ENCODE results near the gene C5orf63. TPM values are rescaled to one million over a fixed set of nuclear protein-coding genes. Genes with fewer than 3 reads are reported as not detected.
"Not testable (repeated sequence)": the region's sequence is repeated elsewhere in the genome, so short reads cannot be mapped to it uniquely, and the experiment has no call there.

Gene C5orf63
- total RNA-seq, result 10 to 100 TPM; 10.4 to 18.8 (median 11.7) TPM
- 16.4 TPM for total RNA-seq (2013)

- no peaks in the 10 kb centered on the region for H3K9me3 Mint-ChIP-seq
- peaks cover 17 to 27% of the 10 kb centered on the region in 2 donors for H3K4me1 Mint-ChIP-seq
- H3K36me3 Mint-ChIP-seq, result no peaks in the 10 kb centered on the region
- H3K9me3 ChIP-seq (ENCODE audit: control insufficient read depth, insufficient read depth, low read length), result no peaks in the 10 kb centered on the region
- peak within 1 kb of the TSS; percentile 98 for H3K4me3 Mint-ChIP-seq
- peak within 1 kb of the TSS; percentile 70 for H3K4me3 ChIP-seq (ENCODE audit: low read length)
- H3K27me3 Mint-ChIP-seq (ENCODE audit: low read depth in 2 of 2), result no peaks in the 10 kb centered on the region
- peak within 1 kb of the TSS; percentile 91 to 94 for H3K27ac Mint-ChIP-seq
- no peaks in the 10 kb centered on the region for H3K36me3 ChIP-seq (ENCODE audit: control insufficient read depth, insufficient read depth, low read length)
- H3K4me1 ChIP-seq (ENCODE audit: control insufficient read depth, insufficient read depth, low read length), result peaks cover 9% of the 10 kb centered on the region
- ATAC-seq (peak; percentile 93 to 98 (median 97)), DNase-seq (peak; percentile 64 to 80)
- intact Hi-C loops (cut with micrococcal nuclease), result loop anchor here (2.0 kb wide), 1 partner anchor 42 kb away; the partner anchor contains the start of gene MARCHF3
- no peaks in the 10 kb centered on the region for H3K27me3 ChIP-seq (ENCODE audit: control insufficient read depth, insufficient read depth, low read length)
- peak within 1 kb of the TSS; percentile 46 for H3K27ac ChIP-seq (ENCODE audit: low read length)
- no peak for TF ChIP-seq CTCF (IDR thresholded peaks at IDR 0.05)
- 22% methylated on average over 51 of the region's 56 CpGs for WGBS (ENCODE audit: insufficient coverage)
These were observed at the start of gene C5orf63 for GRCh38 chr5:127072861-127073846. TSS of gene C5orf63 (minus strand) at chr5:127073502. CDS start at chr5:127058995, 14,507 bp downstream.

DNA sequence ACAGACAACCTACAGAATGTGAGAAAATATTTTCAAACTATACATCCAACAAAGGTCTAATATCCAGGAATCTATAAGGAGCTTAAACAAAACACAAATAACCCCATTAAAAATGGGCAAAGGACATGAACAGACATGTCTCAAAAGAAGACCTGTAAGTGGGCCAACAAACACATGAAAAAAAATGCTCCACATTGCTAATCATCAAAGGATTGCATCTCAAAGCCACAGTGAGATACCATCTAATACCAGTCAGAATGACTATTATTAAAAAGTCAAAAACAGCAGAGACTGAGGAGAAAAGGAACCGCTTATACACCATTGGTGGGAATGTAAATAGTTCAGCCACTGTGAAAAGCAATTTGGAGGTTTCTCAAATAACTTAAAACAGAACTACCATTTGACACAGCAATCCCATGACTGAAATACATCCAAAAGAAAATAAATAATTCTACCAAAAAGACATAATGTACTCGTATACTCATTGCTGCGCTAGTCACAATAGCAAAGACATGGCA lies 39.1 kb upstream of the C5orf63 start:
- no peak for TF ChIP-seq CTCF (IDR thresholded peaks at IDR 0.05)
- no peak overlapping the region for H3K4me3 ChIP-seq (ENCODE audit: low read length)
- Mint-ChIP-seq H3K4me3 (no peak overlapping the region), H3K27ac (no peak overlapping the region), H3K4me1 (no peaks in the 10 kb centered on the region), H3K27me3 (ENCODE audit: low read depth in 2 of 2) (peaks cover 22 to 46% of the 10 kb centered on the region in 2 donors), H3K9me3 (peaks cover 0 to 4% of the 10 kb centered on the region in 2 donors), H3K36me3 (no peaks in the 10 kb centered on the region)
- no peak for DNase-seq
- no peaks in the 10 kb centered on the region for H3K9me3 ChIP-seq (ENCODE audit: control insufficient read depth, insufficient read depth, low read length)
- no peaks in the 10 kb centered on the region for H3K36me3 ChIP-seq (ENCODE audit: control insufficient read depth, insufficient read depth, low read length)
- ATAC-seq, result no peak
- intact Hi-C loops (cut with micrococcal nuclease), result no loop called here
- 80% methylated on average over 2 of the region's 3 CpGs for WGBS (ENCODE audit: insufficient coverage)
- no peaks in the 10 kb centered on the region for H3K4me1 ChIP-seq (ENCODE audit: control insufficient read depth, insufficient read depth, low read length)
- H3K27me3 ChIP-seq (ENCODE audit: control insufficient read depth, insufficient read depth, low read length), result peaks cover 2% of the 10 kb centered on the region
- H3K27ac ChIP-seq (ENCODE audit: low read length), result no peak overlapping the region

DNA sequence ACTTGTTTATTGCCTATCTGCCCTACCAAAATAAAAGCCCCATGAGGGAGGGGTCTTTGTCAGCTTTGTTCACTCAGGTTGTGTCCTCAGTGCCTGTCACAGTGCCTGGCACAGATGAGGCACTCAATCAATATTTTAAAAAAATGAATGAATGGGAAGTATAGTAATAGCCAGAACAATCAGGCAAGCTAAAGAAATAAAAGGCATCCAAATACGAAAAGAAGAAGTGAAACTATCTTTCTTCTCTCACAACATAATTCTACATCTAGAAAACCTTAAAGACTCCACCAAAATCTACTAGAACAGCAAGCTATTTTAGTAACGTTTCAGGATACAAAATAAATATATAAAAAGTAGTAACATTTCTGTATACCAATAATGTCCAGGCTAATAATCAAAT lies 37.8 kb upstream of the C5orf63 start:
- H3K27ac ChIP-seq (ENCODE audit: low read length), result no peak overlapping the region
- Mint-ChIP-seq H3K27ac (no peak overlapping the region), H3K27me3 (ENCODE audit: low read depth in 2 of 2) (peaks cover 22 to 47% of the 10 kb centered on the region in 2 donors), H3K9me3 (peaks cover 0 to 4% of the 10 kb centered on the region in 2 donors), H3K36me3 (no peaks in the 10 kb centered on the region), H3K4me3 (no peak overlapping the region), H3K4me1 (no peaks in the 10 kb centered on the region)
- WGBS (ENCODE audit: insufficient coverage), result no CpG with 5 or more reads among the region's 2 CpGs
- DNase-seq (no peak), ATAC-seq (no peak)
- no peak for TF ChIP-seq CTCF (IDR thresholded peaks at IDR 0.05)
- H3K27me3 ChIP-seq (ENCODE audit: control insufficient read depth, insufficient read depth, low read length), result peaks cover 2% of the 10 kb centered on the region
- intact Hi-C loops (cut with micrococcal nuclease), result no loop called here
- H3K9me3 ChIP-seq (ENCODE audit: control insufficient read depth, insufficient read depth, low read length), result no peaks in the 10 kb centered on the region
- H3K4me1 ChIP-seq (ENCODE audit: control insufficient read depth, insufficient read depth, low read length), result no peaks in the 10 kb centered on the region
- H3K4me3 ChIP-seq (ENCODE audit: low read length), result no peak overlapping the region
- H3K36me3 ChIP-seq (ENCODE audit: control insufficient read depth, insufficient read depth, low read length), result no peaks in the 10 kb centered on the region

GRCh38 chr5:127108624-127109260 lies 35.4 kb upstream of the C5orf63 start:
- H3K9me3 Mint-ChIP-seq; H3K27ac ChIP-seq (ENCODE audit: low read length); H3K27ac Mint-ChIP-seq; H3K36me3 Mint-ChIP-seq; H3K4me3 Mint-ChIP-seq; ATAC-seq; H3K4me1 ChIP-seq (ENCODE audit: control insufficient read depth, insufficient read depth, low read length); DNase-seq; intact Hi-C loops (cut with micrococcal nuclease); H3K4me3 ChIP-seq (ENCODE audit: low read length); H3K9me3 ChIP-seq (ENCODE audit: control insufficient read depth, insufficient read depth, low read length); H3K4me1 Mint-ChIP-seq; H3K36me3 ChIP-seq (ENCODE audit: control insufficient read depth, insufficient read depth, low read length); H3K27me3 ChIP-seq (ENCODE audit: control insufficient read depth, insufficient read depth, low read length): not testable (repeated sequence)
- WGBS (ENCODE audit: insufficient coverage), result 87% methylated on average over 9 of the region's 9 CpGs
- peaks cover 13 to 39% of the 10 kb centered on the region in 2 donors for H3K27me3 Mint-ChIP-seq (ENCODE audit: low read depth in 2 of 2)
